HUES64 (cell line): Measurements from ENCODE around the gene PXDN.

Source experiments
- H3K27ac ChIP-seq: 2 replicates; pipeline ENCODE4 v1.7.0; 2013; ENCODE audit warnings: low read depth, low read length, inconsistent platforms
- H3K27me3 ChIP-seq: 2 replicates; pipeline ENCODE4 v1.6.1; 2013; ENCODE audit warnings: mild to moderate bottlenecking, low read length; ENCODE audit not compliant: insufficient read depth
- H3K36me3 ChIP-seq: 2 replicates; pipeline ENCODE4 v1.6.1; 2013; ENCODE audit warnings: mild to moderate bottlenecking, low read length; ENCODE audit not compliant: insufficient read depth
- H3K4me1 ChIP-seq: 2 replicates; pipeline ENCODE4 v1.6.1; 2013; ENCODE audit warnings: mild to moderate bottlenecking, low read length, moderate library complexity; ENCODE audit not compliant: insufficient read depth
- H3K4me3 ChIP-seq: 2 replicates; pipeline ENCODE4 v1.5.1; 2013; ENCODE audit warnings: mild to moderate bottlenecking, low read length, moderate library complexity
- H3K9ac ChIP-seq: 2 replicates; pipeline ENCODE4 v1.6.1; 2013; ENCODE audit warnings: mild to moderate bottlenecking, low read depth, low read length
- H3K9me3 ChIP-seq: 2 replicates; pipeline ENCODE4 v1.6.1; 2013; ENCODE audit warnings: low read depth, low read length; ENCODE audit not compliant: insufficient read depth
- WGBS: fragments of 150-250, 120-280 bp; methylation state at CpG from one replicate; pipeline ENCODE4 v1.1.7; 2013; ENCODE audit warnings: missing lambda C conversion rate; 5-methylcytosine and 5-hydroxymethylcytosine counted together

Gene PXDN

GRCh38 chr2:1751767-1752725 is 7.7 kb upstream of the PXDN start:
- WGBS: 91% methylated on average over 18 of the region's 21 CpGs
- H3K9ac ChIP-seq: no peak overlapping the region
- H3K9me3 ChIP-seq: peaks cover 12% of the 10 kb centered on the region
- H3K4me1 ChIP-seq: no peaks in the 10 kb centered on the region
- no peak overlapping the region for H3K4me3 ChIP-seq
- H3K36me3 ChIP-seq: no peaks in the 10 kb centered on the region
- peaks cover 15% of the 10 kb centered on the region for H3K27me3 ChIP-seq
- H3K27ac ChIP-seq: no peak overlapping the region

- H3K36me3 ChIP-seq: no peaks in the 10 kb centered on the region
- 62% methylated on average over 24 of the region's 24 CpGs for WGBS
- H3K27ac ChIP-seq: no peak overlapping the region
- no peak overlapping the region for H3K4me3 ChIP-seq
- H3K4me1 ChIP-seq: no peaks in the 10 kb centered on the region
- peaks cover 12% of the 10 kb centered on the region for H3K9me3 ChIP-seq
- peaks cover 15% of the 10 kb centered on the region for H3K27me3 ChIP-seq
- H3K9ac ChIP-seq: no peak overlapping the region
Measured at GRCh38 chr2:1750933-1751766, 6.8 kb upstream of the PXDN start.

- Histone ChIP-seq H3K4me3 (no peak overlapping the region), H3K9ac (no peak overlapping the region), H3K9me3 (peaks cover 12% of the 10 kb centered on the region), H3K36me3 (no peaks in the 10 kb centered on the region), H3K27ac (no peak overlapping the region), H3K4me1 (no peaks in the 10 kb centered on the region), H3K27me3 (peaks cover 18% of the 10 kb centered on the region)
- 48% methylated on average over 4 of the region's 5 CpGs for WGBS
Measured at GRCh38 chr2:1750270-1750932, 6.1 kb upstream of the PXDN start.

GRCh38 chr2:1749489-1750119 is 5.3 kb upstream of the PXDN start:
- no peak overlapping the region for H3K27ac ChIP-seq
- H3K27me3 ChIP-seq: peaks cover 26% of the 10 kb centered on the region
- H3K9ac ChIP-seq: no peak overlapping the region
- H3K36me3 ChIP-seq: no peaks in the 10 kb centered on the region
- H3K9me3 ChIP-seq: peaks cover 8% of the 10 kb centered on the region
- 91% methylated on average over 9 of the region's 9 CpGs for WGBS
- H3K4me3 ChIP-seq: no peak overlapping the region
- no peaks in the 10 kb centered on the region for H3K4me1 ChIP-seq

- Histone ChIP-seq H3K4me3 (no peak overlapping the region), H3K36me3 (no peaks in the 10 kb centered on the region), H3K27me3 (peaks cover 27% of the 10 kb centered on the region), H3K9ac (no peak overlapping the region), H3K9me3 (peaks cover 1% of the 10 kb centered on the region; the same call in 1 of the 2 replicates), H3K27ac (no peak overlapping the region), H3K4me1 (no peaks in the 10 kb centered on the region)
- WGBS: 86% methylated on average over 17 of the region's 17 CpGs
Measured at GRCh38 chr2:1748741-1749488, 4.6 kb upstream of the PXDN start.

GRCh38 chr2:1748176-1748740 is 3.9 kb upstream of the PXDN start:
- 87% methylated on average over 6 of the region's 6 CpGs for WGBS
- Histone ChIP-seq H3K27me3 (peaks cover 27% of the 10 kb centered on the region), H3K4me3 (no peak overlapping the region), H3K4me1 (no peaks in the 10 kb centered on the region), H3K36me3 (no peaks in the 10 kb centered on the region), H3K9me3 (no peaks in the 10 kb centered on the region), H3K9ac (no peak overlapping the region), H3K27ac (no peak overlapping the region)

- 92% methylated on average over 26 of the region's 26 CpGs for WGBS
- Histone ChIP-seq H3K4me3 (no peak overlapping the region), H3K4me1 (peaks cover 2% of the 10 kb centered on the region; the same call in 1 of the 2 replicates)
Measured at GRCh38 chr2:1747065-1747941, 3.0 kb upstream of the PXDN start.

GRCh38 chr2:1746174-1747064 is 2.1 kb upstream of the PXDN start:
- H3K9me3 ChIP-seq: no peaks in the 10 kb centered on the region
- WGBS: 92% methylated on average over 9 of the region's 9 CpGs
- no peak overlapping the region for H3K27ac ChIP-seq
- H3K4me3 ChIP-seq: no peak overlapping the region
- H3K36me3 ChIP-seq: no peaks in the 10 kb centered on the region
- H3K27me3 ChIP-seq: peaks cover 27% of the 10 kb centered on the region
- peaks cover 11% of the 10 kb centered on the region for H3K4me1 ChIP-seq
- no peak overlapping the region for H3K9ac ChIP-seq

More at GRCh38 chr2:1747065-1747941, 3.0 kb upstream of the PXDN start:
- Histone ChIP-seq H3K27ac (no peak overlapping the region), H3K9ac (no peak overlapping the region), H3K9me3 (no peaks in the 10 kb centered on the region), H3K27me3 (peaks cover 27% of the 10 kb centered on the region), H3K36me3 (no peaks in the 10 kb centered on the region)
